Natural killer cell (primary cell): ENCODE data around the gene FHIP2A. TPM values are rescaled to one million over a fixed set of nuclear protein-coding genes. Genes with fewer than 3 reads are reported as not detected.
A peak's percentile ranks its signal among the peaks of the same experiment; 100 is the strongest.

Source experiments
- ATAC-seq, 3 donors: fragments of 150-1000 bp in 2 of 3; fragments of 200-7000 bp in 1 of 3; cut with Tn5 transposase; 1 replicate in 1 of 3; 2 replicates in 2 of 3; pipeline ENCODE4 v1.10.0; 2021; ENCODE audit warnings: mild to moderate bottlenecking in 2 of 3, moderate library complexity in 2 of 3
- DNase-seq, 2 donors: peaks; one replicate each; pipeline versions ENCODE4 v3.0.0 to v3.0.0-alpha.2; 2013 to 2021; ENCODE audit warnings: mixed read lengths in 1 of 2
- H3K27ac ChIP-seq: one replicate; pipeline ENCODE4 v1.5.1; 2013; ENCODE audit warnings: mild to moderate bottlenecking, low read length
- H3K27me3 ChIP-seq: one replicate; pipeline ENCODE4 v1.6.1; 2013; ENCODE audit warnings: low read length; ENCODE audit not compliant: control insufficient read depth, insufficient read depth
- H3K36me3 ChIP-seq: one replicate; pipeline ENCODE4 v1.6.1; 2013; ENCODE audit warnings: low read length; ENCODE audit not compliant: control insufficient read depth, insufficient read depth
- H3K4me1 ChIP-seq: one replicate; pipeline ENCODE4 v1.6.1; 2013; ENCODE audit warnings: low read length; ENCODE audit not compliant: control insufficient read depth, insufficient read depth
- H3K4me3 ChIP-seq: one replicate; pipeline ENCODE4 v1.5.1; 2013; ENCODE audit warnings: low read length
- H3K9me3 ChIP-seq: one replicate; pipeline ENCODE4 v1.6.1; 2013; ENCODE audit warnings: low read length; ENCODE audit not compliant: control insufficient read depth, insufficient read depth
- H3K27ac Mint-ChIP-seq, 2 donors: one replicate each; pipeline ENCODE4 v1.8.0; 2022; ENCODE audit warnings: mild to moderate bottlenecking in 2 of 2, mixed read lengths in 2 of 2, moderate library complexity in 1 of 2
- H3K27me3 Mint-ChIP-seq, 2 donors: one replicate each; pipeline ENCODE4 v1.8.0; 2022; ENCODE audit warnings: low read depth in 2 of 2, mixed read lengths in 2 of 2
- H3K36me3 Mint-ChIP-seq: one replicate; pipeline ENCODE4 v1.8.0; 2022; ENCODE audit warnings: mixed read lengths
- H3K4me1 Mint-ChIP-seq, 2 donors: one replicate each; pipeline ENCODE4 v1.8.0; 2022; ENCODE audit warnings: mixed read lengths in 2 of 2
- H3K4me3 Mint-ChIP-seq: one replicate; pipeline ENCODE4 v1.8.0; 2022; ENCODE audit warnings: mild to moderate bottlenecking, moderate library complexity, mixed read lengths
- H3K9me3 Mint-ChIP-seq, 2 donors: one replicate each; pipeline ENCODE4 v1.8.0; 2022; ENCODE audit warnings: mixed read lengths in 2 of 2
- WGBS: methylation state at CpG from one replicate; pipeline ENCODE4 v1.1.7; 2013; ENCODE audit warnings: missing lambda C conversion rate; ENCODE audit not compliant: insufficient coverage; 5-methylcytosine and 5-hydroxymethylcytosine counted together
- intact Hi-C: fragments of 100-400 bp; cut with micrococcal nuclease; formaldehyde crosslinking; loops from one replicate; pipeline ENCODE4 v1.14.2; 2022
- total RNA-seq, 4 donors: library from RNA; stranded (reverse); fragments of 120-200 nt in 1 of 4; gene quantifications; one replicate each; pipeline versions ENCODE4 v1.2.3 to v1.2.4, GENCODE V29; 2013 to 2022
- TF ChIP-seq, protein P1 (sequence below): fragments of 200-600 bp; IDR thresholded peaks from one replicate; pipeline ENCODE4 v1.8.0; 2022; ENCODE audit warnings: antibody characterized with exemption

Gene FHIP2A
- total RNA-seq, 3 donors from 2014 or later (not counting 1 experiment from before 2014, with no cell fraction given) = 36.0 to 42.4 (median 39.5) TPM

DNA sequence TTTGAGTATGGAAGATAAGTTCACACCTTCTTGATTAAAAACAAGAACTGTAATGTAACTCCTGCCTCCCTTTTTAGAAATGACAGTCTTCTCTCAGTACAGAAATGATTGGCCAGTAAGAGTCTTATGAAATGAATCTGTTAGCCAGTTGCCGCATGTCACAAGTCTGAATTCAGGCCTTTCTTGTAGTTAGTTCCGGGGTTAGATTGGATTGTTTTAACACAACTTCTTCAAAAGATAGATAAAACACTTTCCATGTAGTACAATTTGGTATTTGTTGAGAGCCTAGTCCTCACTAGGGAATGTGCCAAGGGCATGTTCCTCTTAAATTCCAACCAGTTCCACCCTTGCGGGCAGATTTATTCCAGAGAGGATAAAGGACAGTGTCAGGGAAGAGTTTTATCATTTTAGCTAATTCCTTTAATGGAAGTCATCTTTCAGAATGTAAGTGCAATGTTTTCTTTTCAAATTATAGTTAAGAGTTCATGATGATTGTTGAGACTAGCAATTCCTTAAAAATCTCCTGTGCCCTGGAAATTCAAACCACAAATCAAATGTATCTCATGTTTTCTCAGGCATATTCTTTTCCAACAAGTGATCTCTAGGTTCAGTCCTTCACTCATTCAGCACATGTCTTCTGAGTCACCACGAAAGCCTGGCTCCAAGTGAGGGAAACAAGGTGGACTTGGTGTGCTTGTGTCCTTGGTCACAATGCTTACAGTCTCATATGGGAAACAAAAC lies 4.1 kb downstream of the FHIP2A start:
- H3K9me3 ChIP-seq = no peaks in the 10 kb centered on the region
- no peaks in the 10 kb centered on the region for H3K36me3 ChIP-seq
- intact Hi-C loops = loop anchor here (10.0 kb wide), 1 partner anchor 281 kb away; no protein-coding TSS in a partner anchor
- H3K9me3 Mint-ChIP-seq = no peaks in the 10 kb centered on the region
- peaks cover 4% of the 10 kb centered on the region for H3K4me1 ChIP-seq
- DNase-seq (peak in 1 of 2 donors; percentile 28), ATAC-seq (no peak)
- no peak overlapping the region for H3K27ac Mint-ChIP-seq
- H3K36me3 Mint-ChIP-seq = no peaks in the 10 kb centered on the region
- H3K27me3 Mint-ChIP-seq = no peaks in the 10 kb centered on the region
- H3K27ac ChIP-seq = no peak overlapping the region
- H3K4me1 Mint-ChIP-seq = peaks cover 47 to 51% of the 10 kb centered on the region in 2 donors
- no peak overlapping the region for H3K4me3 ChIP-seq
- no peaks in the 10 kb centered on the region for H3K27me3 ChIP-seq
- 93% methylated on average over 2 of the region's 4 CpGs for WGBS
- no peak overlapping the region for H3K4me3 Mint-ChIP-seq
- TF ChIP-seq, protein P1, sequence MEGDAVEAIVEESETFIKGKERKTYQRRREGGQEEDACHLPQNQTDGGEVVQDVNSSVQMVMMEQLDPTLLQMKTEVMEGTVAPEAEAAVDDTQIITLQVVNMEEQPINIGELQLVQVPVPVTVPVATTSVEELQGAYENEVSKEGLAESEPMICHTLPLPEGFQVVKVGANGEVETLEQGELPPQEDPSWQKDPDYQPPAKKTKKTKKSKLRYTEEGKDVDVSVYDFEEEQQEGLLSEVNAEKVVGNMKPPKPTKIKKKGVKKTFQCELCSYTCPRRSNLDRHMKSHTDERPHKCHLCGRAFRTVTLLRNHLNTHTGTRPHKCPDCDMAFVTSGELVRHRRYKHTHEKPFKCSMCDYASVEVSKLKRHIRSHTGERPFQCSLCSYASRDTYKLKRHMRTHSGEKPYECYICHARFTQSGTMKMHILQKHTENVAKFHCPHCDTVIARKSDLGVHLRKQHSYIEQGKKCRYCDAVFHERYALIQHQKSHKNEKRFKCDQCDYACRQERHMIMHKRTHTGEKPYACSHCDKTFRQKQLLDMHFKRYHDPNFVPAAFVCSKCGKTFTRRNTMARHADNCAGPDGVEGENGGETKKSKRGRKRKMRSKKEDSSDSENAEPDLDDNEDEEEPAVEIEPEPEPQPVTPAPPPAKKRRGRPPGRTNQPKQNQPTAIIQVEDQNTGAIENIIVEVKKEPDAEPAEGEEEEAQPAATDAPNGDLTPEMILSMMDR = no peak

- H3K36me3 Mint-ChIP-seq = peaks cover 11% of the 10 kb centered on the region
- Histone ChIP-seq H3K4me1 (no peaks in the 10 kb centered on the region), H3K36me3 (peaks cover 11% of the 10 kb centered on the region), H3K27ac (no peak overlapping the region), H3K4me3 (no peak overlapping the region), H3K27me3 (no peaks in the 10 kb centered on the region), H3K9me3 (no peaks in the 10 kb centered on the region)
- no peak overlapping the region for H3K27ac Mint-ChIP-seq
- no peaks in the 10 kb centered on the region for H3K9me3 Mint-ChIP-seq
- WGBS = 88% methylated on average over 3 of the region's 4 CpGs
- ATAC-seq (no peak), DNase-seq (no peak)
- intact Hi-C loops = loop anchor here (10.0 kb wide), 1 partner anchor 285 kb away; no protein-coding TSS in a partner anchor
- H3K27me3 Mint-ChIP-seq = no peaks in the 10 kb centered on the region
- TF ChIP-seq, protein P1 = no peak
- H3K4me1 Mint-ChIP-seq = peaks cover 35 to 36% of the 10 kb centered on the region in 2 donors
- H3K4me3 Mint-ChIP-seq = no peak overlapping the region
Measured at GRCh38 chr10:114829160-114829909, 7.8 kb downstream of the FHIP2A start.

DNA sequence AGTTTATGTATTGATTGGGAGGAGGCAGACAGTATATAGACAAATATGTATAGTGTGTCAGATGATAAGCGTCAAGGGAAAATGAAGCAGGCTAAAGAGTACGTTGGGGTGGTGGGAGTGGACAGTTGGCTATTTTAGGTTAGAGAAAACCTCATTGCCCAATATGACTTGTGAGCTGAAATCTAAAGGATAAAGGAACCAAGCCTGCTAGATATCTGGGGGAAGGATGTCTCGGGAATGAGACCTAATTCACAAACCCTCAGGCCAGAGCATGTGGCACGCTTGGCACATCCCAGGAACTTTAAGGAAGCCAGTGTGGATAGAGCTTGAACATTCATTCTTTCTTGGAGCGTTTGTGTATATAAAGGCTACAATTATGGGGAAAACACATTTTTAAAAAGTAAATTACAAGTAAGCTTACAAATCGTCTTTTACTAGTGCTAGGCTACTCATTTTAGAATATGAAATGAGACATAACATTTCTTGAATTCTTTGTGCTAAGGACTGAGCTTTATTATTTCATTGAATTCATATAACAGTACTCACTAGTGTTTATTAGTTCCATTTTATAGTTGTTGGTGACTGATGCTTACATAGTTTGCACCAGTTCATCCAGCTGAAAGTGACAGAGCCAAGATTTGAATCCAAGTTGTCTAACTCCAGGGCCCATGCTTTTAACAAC lies 9.7 kb downstream of the FHIP2A start:
- Histone ChIP-seq H3K27ac (no peak overlapping the region), H3K4me1 (no peaks in the 10 kb centered on the region), H3K4me3 (no peak overlapping the region), H3K27me3 (no peaks in the 10 kb centered on the region), H3K9me3 (no peaks in the 10 kb centered on the region), H3K36me3 (peaks cover 27% of the 10 kb centered on the region)
- no peak overlapping the region for H3K27ac Mint-ChIP-seq
- TF ChIP-seq, protein P1 = no peak
- ATAC-seq = no peak
- 89% methylated on average over 4 of the region's 6 CpGs for WGBS
- no peak for DNase-seq
- no peaks in the 10 kb centered on the region for H3K9me3 Mint-ChIP-seq
- no peak overlapping the region for H3K4me3 Mint-ChIP-seq
- intact Hi-C loops = no loop called here
- H3K27me3 Mint-ChIP-seq = no peaks in the 10 kb centered on the region
- H3K36me3 Mint-ChIP-seq = peaks cover 11% of the 10 kb centered on the region
- peaks cover 18 to 28% of the 10 kb centered on the region in 2 donors for H3K4me1 Mint-ChIP-seq
